GM12874 (cell line): ENCODE measurements around the gene CYS1.

Source experiments
- TF ChIP-seq, protein P1 (sequence below): IDR thresholded peaks from 2 replicates; pipeline ENCODE4 v1.5.1; 2011; ENCODE audit warnings: low read depth, mild to moderate bottlenecking, control low read depth, low read length, moderate library complexity; ENCODE audit not compliant: insufficient read depth

Gene CYS1

GRCh38 chr2:10065773-10066055, 14.5 kb downstream of the CYS1 start:
- TF ChIP-seq, protein P1, sequence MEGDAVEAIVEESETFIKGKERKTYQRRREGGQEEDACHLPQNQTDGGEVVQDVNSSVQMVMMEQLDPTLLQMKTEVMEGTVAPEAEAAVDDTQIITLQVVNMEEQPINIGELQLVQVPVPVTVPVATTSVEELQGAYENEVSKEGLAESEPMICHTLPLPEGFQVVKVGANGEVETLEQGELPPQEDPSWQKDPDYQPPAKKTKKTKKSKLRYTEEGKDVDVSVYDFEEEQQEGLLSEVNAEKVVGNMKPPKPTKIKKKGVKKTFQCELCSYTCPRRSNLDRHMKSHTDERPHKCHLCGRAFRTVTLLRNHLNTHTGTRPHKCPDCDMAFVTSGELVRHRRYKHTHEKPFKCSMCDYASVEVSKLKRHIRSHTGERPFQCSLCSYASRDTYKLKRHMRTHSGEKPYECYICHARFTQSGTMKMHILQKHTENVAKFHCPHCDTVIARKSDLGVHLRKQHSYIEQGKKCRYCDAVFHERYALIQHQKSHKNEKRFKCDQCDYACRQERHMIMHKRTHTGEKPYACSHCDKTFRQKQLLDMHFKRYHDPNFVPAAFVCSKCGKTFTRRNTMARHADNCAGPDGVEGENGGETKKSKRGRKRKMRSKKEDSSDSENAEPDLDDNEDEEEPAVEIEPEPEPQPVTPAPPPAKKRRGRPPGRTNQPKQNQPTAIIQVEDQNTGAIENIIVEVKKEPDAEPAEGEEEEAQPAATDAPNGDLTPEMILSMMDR, result no peak

DNA sequence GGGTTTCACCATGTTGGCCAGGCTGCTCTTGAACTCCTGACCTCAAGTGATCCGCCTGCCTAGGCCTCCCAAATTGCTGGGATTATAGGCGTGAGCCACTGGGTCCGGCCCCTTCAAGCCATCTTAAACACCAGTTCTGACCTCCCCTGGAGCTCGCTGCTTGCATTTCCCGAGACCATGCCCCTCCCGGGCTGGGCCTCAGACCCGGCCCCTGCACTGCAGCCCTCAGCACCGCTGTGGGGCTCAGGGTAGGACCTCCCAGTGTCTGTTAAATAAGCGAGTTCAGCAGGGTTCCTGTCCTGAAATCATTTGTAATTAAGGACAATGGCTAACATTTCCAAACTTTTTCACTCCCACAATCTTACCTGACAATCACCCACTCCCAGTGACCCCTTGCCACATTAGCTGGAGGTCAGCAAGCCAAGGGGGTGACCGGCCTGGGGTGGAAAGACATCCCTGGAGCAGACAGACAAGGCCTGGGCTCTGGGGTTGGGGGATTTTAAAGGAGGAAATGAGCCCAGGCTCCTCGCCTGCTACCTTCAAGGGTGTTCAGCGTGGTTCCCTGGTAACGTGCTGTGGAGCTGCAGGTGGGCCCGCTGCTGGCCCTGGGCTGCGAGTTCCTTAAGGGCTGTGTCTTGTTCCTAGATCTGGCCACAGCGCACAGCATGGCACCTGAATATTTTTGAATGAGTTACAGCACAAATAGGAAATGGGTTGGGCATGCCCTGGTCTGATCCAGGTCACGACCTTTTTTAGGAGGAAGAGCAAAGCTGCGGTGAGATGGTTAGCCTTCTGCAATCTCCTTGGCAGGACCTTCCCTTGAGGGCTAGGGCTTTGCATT, 15.1 kb downstream of the CYS1 start:
- TF ChIP-seq, protein P1, result no peak

DNA sequence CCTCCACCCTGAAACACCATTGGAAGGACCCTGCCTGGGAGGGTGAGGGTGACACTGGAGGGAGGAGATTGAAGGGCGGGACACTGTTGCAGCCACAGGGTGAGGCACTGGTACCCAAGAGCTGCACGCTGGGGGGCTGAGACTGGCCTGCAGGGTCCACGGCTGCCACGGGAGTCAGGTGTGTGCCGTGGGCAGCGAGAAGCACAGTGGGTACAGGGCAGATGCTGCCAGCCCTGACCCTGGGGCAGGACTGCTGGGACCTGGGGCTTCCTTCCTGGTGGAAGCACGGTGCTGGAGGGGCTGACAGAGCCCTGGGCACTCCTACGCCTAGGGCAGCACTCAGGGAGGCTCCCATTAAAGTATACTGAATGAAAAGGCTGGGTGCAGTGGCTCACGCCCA, 16.6 kb downstream of the CYS1 start:
- TF ChIP-seq, protein P1, result no peak

- TF ChIP-seq, protein P1, result no peak
These were observed 17.3 kb downstream of the CYS1 start for GRCh38 chr2:10062931-10063365.

DNA sequence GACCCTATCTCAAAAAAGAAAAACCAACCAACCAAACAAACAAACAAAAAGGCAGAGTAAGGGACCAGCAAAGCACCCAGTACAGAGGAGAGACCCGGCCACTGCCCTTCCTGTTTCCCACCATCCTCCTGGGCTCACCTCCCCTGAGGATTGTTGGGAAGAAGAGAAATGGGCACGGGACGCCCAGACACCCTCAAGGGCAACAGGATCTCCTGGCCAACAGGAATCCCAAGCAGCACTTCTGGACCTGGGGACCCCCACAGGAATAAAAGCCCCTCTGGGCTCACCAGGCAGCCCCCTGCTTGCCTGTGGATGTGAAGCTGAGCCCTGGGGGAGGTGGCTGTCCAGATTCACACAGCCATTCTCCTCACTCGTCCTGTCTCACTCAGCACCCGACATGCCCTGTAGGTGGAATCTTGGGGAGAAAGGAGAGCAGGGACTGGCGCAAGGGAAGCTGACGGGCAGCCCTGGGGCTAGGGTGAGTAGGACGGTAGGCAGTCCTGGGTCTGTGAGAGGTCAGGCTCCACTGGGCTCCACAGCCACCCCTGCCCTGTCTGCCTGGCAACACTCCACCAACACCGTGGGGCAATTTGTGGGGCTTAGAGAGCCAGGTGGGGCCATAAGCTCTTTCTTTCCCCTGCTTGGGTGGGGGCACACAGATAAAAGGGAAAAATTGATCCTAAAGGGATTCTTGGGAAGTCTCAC, 18.8 kb downstream of the CYS1 start:
- TF ChIP-seq, protein P1, result no peak

DNA sequence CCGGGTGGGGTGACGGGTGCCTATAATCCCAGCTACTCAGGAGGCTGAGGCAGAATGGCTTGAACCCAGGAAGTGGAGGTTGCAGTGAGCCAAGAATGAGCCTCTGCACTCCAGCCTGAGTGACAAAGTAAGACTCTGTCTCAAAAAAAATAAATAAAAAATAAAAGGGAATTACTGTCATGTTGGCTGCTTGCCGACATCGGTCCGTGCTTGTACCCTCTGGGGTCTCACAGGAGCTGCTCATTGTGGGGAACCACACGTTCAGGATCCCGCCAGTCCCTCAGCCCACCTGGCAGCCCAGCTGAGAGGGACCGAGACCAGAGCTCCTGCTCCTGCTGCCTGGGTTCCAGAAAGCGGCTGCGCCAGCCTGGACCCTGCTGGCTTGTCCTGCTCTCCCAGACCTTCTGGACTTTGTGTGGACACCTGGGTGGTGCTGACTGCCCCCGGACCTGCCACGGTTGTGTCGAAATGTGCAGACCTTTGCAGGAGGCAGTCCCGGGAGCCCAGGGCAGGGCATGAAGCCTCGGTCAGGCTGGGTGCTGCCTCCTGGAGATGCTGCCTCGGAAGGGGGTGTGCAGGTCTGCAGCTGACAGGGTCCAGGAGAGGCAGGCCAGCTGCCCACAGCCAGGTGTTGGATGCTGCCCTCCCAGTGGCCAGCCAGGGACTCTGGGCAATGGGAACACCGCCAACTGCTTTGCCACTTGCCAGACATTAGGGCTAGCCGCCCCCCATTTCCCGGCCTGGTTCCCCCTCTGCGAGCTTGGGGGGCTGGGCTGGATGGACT, 20.5 kb downstream of the CYS1 start:
- TF ChIP-seq, protein P1, result no peak

DNA sequence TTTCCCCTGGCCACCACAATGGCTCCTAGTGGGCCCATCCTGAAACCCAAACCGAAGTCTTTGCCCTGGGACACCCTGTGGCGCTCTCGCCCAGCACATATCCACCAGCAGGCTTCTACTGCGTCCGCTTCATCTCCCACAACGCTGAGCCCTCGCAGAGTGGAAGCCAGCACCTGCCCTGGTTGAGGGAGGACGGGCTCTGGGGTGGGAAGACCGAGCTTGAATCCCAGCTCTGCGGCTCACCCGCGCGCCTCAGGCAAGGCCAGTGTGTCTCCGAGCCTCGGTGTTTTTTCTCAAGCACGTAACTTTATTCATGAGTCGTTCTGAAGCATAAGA, 21.2 kb downstream of the CYS1 start:
- TF ChIP-seq, protein P1, result no peak
